Parathyroid adenoma (tissue), 2 donors: ENCODE data around the gene C15orf39.

ENCODE experiments used
- H2AFZ ChIP-seq: fragments of 300-600 bp; sonication (generic); one replicate; pipeline ENCODE4 v1.7.0; 2017; ENCODE audit warnings: antibody characterized with exemption, mild to moderate bottlenecking
- H3K27ac ChIP-seq: fragments of 300-600 bp; sonication (generic); one replicate; pipeline ENCODE4 v1.7.0; 2017
- H3K27me3 ChIP-seq: fragments of 300-600 bp; sonication (generic); one replicate; pipeline ENCODE4 v1.7.0; 2017; ENCODE audit warnings: low read length; ENCODE audit not compliant: control insufficient read depth, insufficient read depth
- H3K36me3 ChIP-seq: fragments of 300-600 bp; sonication (generic); one replicate; pipeline ENCODE4 v1.7.0; 2017; ENCODE audit warnings: low read length; ENCODE audit not compliant: control insufficient read depth, insufficient read depth
- H3K4me1 ChIP-seq: fragments of 300-600 bp; sonication (generic); one replicate; pipeline ENCODE4 v1.7.0; 2017; ENCODE audit warnings: control low read depth
- H3K4me2 ChIP-seq: fragments of 300-600 bp; sonication (generic); one replicate; pipeline ENCODE4 v1.7.0; 2017; ENCODE audit warnings: low read length
- H3K4me3 ChIP-seq: fragments of 300-600 bp; sonication (generic); one replicate; pipeline ENCODE4 v1.7.0; 2017; ENCODE audit warnings: low read depth, low read length
- H3K79me2 ChIP-seq: fragments of 300-600 bp; sonication (generic); one replicate; pipeline ENCODE4 v1.7.0; 2017; ENCODE audit warnings: control low read depth
- H3K9ac ChIP-seq: fragments of 300-600 bp; sonication (generic); one replicate; pipeline ENCODE4 v1.7.0; 2017; ENCODE audit warnings: mild to moderate bottlenecking
- H3K9me3 ChIP-seq: fragments of 300-600 bp; sonication (generic); one replicate; pipeline ENCODE4 v1.7.0; 2017; ENCODE audit warnings: low read length; ENCODE audit not compliant: control insufficient read depth
- TF ChIP-seq, protein P1 (sequence below): fragments of 300-600 bp; sonication (generic); IDR thresholded peaks from one replicate; pipeline ENCODE4 v1.7.0; 2017; ENCODE audit warnings: antibody characterized with exemption, mild to moderate bottlenecking
- donor health status: primary hyperparathyroidism.

C15orf39 gene

GRCh38 chr15:75167588-75168350, 33.9 kb upstream of the C15orf39 start:
- H3K27me3 ChIP-seq: no peaks in the 10 kb centered on the region
- H3K27ac ChIP-seq: no peak overlapping the region
- TF ChIP-seq, protein P1, sequence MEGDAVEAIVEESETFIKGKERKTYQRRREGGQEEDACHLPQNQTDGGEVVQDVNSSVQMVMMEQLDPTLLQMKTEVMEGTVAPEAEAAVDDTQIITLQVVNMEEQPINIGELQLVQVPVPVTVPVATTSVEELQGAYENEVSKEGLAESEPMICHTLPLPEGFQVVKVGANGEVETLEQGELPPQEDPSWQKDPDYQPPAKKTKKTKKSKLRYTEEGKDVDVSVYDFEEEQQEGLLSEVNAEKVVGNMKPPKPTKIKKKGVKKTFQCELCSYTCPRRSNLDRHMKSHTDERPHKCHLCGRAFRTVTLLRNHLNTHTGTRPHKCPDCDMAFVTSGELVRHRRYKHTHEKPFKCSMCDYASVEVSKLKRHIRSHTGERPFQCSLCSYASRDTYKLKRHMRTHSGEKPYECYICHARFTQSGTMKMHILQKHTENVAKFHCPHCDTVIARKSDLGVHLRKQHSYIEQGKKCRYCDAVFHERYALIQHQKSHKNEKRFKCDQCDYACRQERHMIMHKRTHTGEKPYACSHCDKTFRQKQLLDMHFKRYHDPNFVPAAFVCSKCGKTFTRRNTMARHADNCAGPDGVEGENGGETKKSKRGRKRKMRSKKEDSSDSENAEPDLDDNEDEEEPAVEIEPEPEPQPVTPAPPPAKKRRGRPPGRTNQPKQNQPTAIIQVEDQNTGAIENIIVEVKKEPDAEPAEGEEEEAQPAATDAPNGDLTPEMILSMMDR: no peak
- no peaks in the 10 kb centered on the region for H3K79me2 ChIP-seq
- no peaks in the 10 kb centered on the region for H3K9me3 ChIP-seq
- no peak overlapping the region for H2AFZ ChIP-seq
- no peaks in the 10 kb centered on the region for H3K36me3 ChIP-seq
- no peak overlapping the region for H3K9ac ChIP-seq
- H3K4me3 ChIP-seq: no peak overlapping the region
- peaks cover 6% of the 10 kb centered on the region for H3K4me1 ChIP-seq
- no peak overlapping the region for H3K4me2 ChIP-seq

DNA sequence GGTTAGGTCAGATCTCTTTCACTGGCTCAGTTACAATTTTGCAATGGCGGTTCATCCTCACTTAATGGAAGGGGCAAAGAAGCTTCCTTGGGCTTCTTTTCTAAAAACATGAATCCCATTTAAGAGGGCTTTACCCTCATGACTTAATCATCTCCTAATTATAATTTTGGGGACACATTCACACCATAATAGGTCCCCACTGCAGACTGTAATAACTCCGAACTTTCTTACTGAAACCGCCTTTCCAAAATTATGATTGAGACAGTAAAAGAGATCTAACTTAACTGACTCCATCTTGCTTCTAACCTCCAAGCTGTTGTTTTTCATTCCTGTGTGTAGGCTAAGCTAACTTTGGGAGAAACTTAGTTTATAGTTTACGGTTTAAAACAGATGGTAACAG, 33.3 kb upstream of the C15orf39 start:
- Histone ChIP-seq H3K9ac (no peak overlapping the region), H3K27ac (no peak overlapping the region), H3K4me2 (no peak overlapping the region), H3K9me3 (no peaks in the 10 kb centered on the region), H3K36me3 (no peaks in the 10 kb centered on the region), H3K27me3 (no peaks in the 10 kb centered on the region), H3K79me2 (no peaks in the 10 kb centered on the region), H3K4me3 (no peak overlapping the region), H2AFZ (no peak overlapping the region), H3K4me1 (peaks cover 6% of the 10 kb centered on the region)
- TF ChIP-seq, protein P1: no peak

GRCh38 chr15:75170203-75170602, 31.5 kb upstream of the C15orf39 start:
- no peak overlapping the region for H2AFZ ChIP-seq
- H3K9ac ChIP-seq: no peak overlapping the region
- no peaks in the 10 kb centered on the region for H3K79me2 ChIP-seq
- no peaks in the 10 kb centered on the region for H3K36me3 ChIP-seq
- no peaks in the 10 kb centered on the region for H3K9me3 ChIP-seq
- no peaks in the 10 kb centered on the region for H3K27me3 ChIP-seq
- TF ChIP-seq, protein P1: no peak
- H3K4me1 ChIP-seq: peaks cover 6% of the 10 kb centered on the region
- no peak overlapping the region for H3K27ac ChIP-seq
- no peak overlapping the region for H3K4me2 ChIP-seq
- H3K4me3 ChIP-seq: no peak overlapping the region

DNA sequence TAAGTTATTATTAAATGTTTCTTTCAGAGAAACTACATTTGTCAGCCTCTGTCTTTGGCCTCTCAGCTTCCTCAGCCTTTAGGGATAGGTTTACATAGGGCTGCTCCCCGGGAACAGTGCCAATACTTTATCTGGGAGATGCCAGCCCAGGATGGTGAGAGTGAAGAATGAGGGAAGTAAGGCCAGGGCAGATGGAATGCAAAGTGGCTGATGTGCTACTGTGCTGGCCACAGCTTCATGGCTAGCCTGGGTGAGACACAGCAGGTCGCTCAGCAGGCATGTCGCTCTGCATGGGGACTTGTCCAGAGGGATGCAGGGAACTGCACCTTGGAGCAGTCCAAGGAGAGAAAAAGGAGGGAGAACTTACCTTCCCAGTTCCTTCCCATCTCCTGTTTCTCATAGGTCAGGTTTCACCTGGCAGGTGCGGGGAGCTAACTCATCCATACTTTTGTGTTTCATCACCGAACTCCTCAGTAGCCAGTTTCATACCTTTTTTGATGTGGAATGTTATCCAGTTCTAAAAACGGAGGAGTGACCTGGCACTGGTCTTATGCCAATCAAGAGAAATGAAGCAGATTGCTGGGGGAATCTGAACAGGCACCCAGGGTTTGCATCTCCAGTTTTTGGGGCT, 30.9 kb upstream of the C15orf39 start:
- no peaks in the 10 kb centered on the region for H3K36me3 ChIP-seq
- H3K9me3 ChIP-seq: no peaks in the 10 kb centered on the region
- H3K9ac ChIP-seq: no peak overlapping the region
- TF ChIP-seq, protein P1: no peak
- H3K4me2 ChIP-seq: no peak overlapping the region
- H2AFZ ChIP-seq: no peak overlapping the region
- H3K79me2 ChIP-seq: no peaks in the 10 kb centered on the region
- H3K4me3 ChIP-seq: no peak overlapping the region
- H3K27me3 ChIP-seq: no peaks in the 10 kb centered on the region
- peak overlapping the region; percentile 7 for H3K27ac ChIP-seq
- H3K4me1 ChIP-seq: peaks cover 6% of the 10 kb centered on the region
